ENCODE results near the gene ZNF629.
A peak's percentile ranks its signal among the peaks of the same experiment; 100 is the strongest.

ZNF629 gene

GRCh38 chr16:30786115-30786935 lies 680 bp downstream of the ZNF629 start:
- DNase-seq (ENCODE audit: low spot score) = peak; percentile 60

- DNase-seq (ENCODE audit: low spot score) = no peak
Measured at GRCh38 chr16:30785126-30786106, 1.6 kb downstream of the ZNF629 start.

GRCh38 chr16:30784215-30784614 lies 2.8 kb downstream of the ZNF629 start:
- no peak for DNase-seq (ENCODE audit: low spot score)

- DNase-seq (ENCODE audit: low spot score) = no peak
Measured at GRCh38 chr16:30783280-30784109, 3.5 kb downstream of the ZNF629 start.

GRCh38 chr16:30782486-30783279 lies 4.3 kb downstream of the ZNF629 start:
- no peak for DNase-seq (ENCODE audit: low spot score)

- no peak for DNase-seq (ENCODE audit: low spot score)
Measured at GRCh38 chr16:30780549-30780948, 6.5 kb downstream of the ZNF629 start.

GRCh38 chr16:30780021-30780420 lies 7.0 kb downstream of the ZNF629 start:
- DNase-seq (ENCODE audit: low spot score) = no peak

GRCh38 chr16:30779596-30779995 lies 7.4 kb downstream of the ZNF629 start:
- DNase-seq (ENCODE audit: low spot score) = no peak

GRCh38 chr16:30778549-30779244 lies 8.3 kb downstream of the ZNF629 start:
- no peak for DNase-seq (ENCODE audit: low spot score)

GRCh38 chr16:30777591-30778297 lies 9.3 kb downstream of the ZNF629 start:
- DNase-seq (ENCODE audit: low spot score) = no peak

GRCh38 chr16:30775392-30776188 lies 11.4 kb downstream of the ZNF629 start:
- peak; percentile 86 for DNase-seq (ENCODE audit: low spot score)

- no peak for DNase-seq (ENCODE audit: low spot score)
Measured at GRCh38 chr16:30775131-30775391, 11.9 kb downstream of the ZNF629 start.

GRCh38 chr16:30774367-30775130 lies 12.5 kb downstream of the ZNF629 start:
- peak; percentile 35 for DNase-seq (ENCODE audit: low spot score)

GRCh38 chr16:30773826-30774225 lies 13.2 kb downstream of the ZNF629 start:
- DNase-seq (ENCODE audit: low spot score) = no peak

GRCh38 chr16:30771726-30772125 lies 15.3 kb downstream of the ZNF629 start:
- DNase-seq (ENCODE audit: low spot score) = peak; percentile 35

GRCh38 chr16:30769379-30770089 lies 17.5 kb downstream of the ZNF629 start:
- no peak for DNase-seq (ENCODE audit: low spot score)

- no peak for DNase-seq (ENCODE audit: low spot score)
Measured at GRCh38 chr16:30768583-30769181, 18.3 kb downstream of the ZNF629 start.
